SK-N-MC (cell line): ENCODE data around the gene ATAD3C.

Source experiments
- EZH2 ChIP-seq: fragments of 200-600 bp; sonication (generic); IDR thresholded peaks from one replicate; pipeline ENCODE4 v1.6.1; 2017; ENCODE audit warnings: antibody characterized with exemption
- POLR2AphosphoS5 ChIP-seq: IDR thresholded peaks from 2 replicates; pipeline ENCODE4 v1.6.1; 2012; ENCODE audit warnings: mild to moderate bottlenecking, low read depth, low read length, borderline replicate concordance

DNA sequence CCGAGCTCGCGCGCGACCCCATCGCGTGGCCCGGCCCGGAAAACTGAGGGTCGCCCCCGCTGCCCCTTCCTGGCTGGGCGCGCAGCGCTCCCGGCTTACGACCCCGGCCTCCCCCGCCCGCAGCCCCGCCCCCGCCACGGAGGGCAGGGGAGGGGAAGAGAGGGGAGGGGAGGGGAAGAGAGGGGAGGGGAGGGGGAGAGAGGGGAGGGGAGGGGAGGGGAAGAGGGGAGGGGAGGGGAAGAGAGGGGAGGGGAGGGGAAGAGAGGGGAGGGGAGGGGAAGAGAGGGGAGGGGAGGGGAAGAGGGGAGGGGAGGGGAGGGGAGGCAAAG, 21.7 kb upstream of the ATAD3C start:
- TF ChIP-seq POLR2AphosphoS5: no peak
- no peak for TF ChIP-seq EZH2
